Stimulated activated CD4-positive, alpha-beta T cell treated with anti-CD3 and anti-CD28 coated beads, Interleukin-4, amount 100 ng/mL, for 24 hours (primary cell): Measurements from ENCODE around the gene EXOG.
A peak's percentile ranks its signal among the peaks of the same experiment; 100 is the strongest.

Experiments
- DNase-seq: peaks from one replicate; pipeline ENCODE4 v3.0.0-alpha.2; 2020

EXOG gene

GRCh38 chr3:38511546-38511945 lies 15.4 kb downstream of the EXOG start:
- no peak for DNase-seq

- DNase-seq: no peak
Measured at GRCh38 chr3:38515367-38515766, 19.2 kb downstream of the EXOG start.

- no peak for DNase-seq
Measured at GRCh38 chr3:38516669-38517068, 20.5 kb downstream of the EXOG start.

GRCh38 chr3:38519000-38519399 lies 22.9 kb downstream of the EXOG start:
- no peak for DNase-seq

GRCh38 chr3:38519651-38520050 lies 23.5 kb downstream of the EXOG start:
- DNase-seq: no peak

- DNase-seq: peak; percentile 68
Measured at GRCh38 chr3:38521391-38521987, 25.3 kb downstream of the EXOG start.

- no peak for DNase-seq
Measured at GRCh38 chr3:38522002-38522401, 25.9 kb downstream of the EXOG start.

- no peak for DNase-seq
Measured at GRCh38 chr3:38524141-38524739, 28.1 kb downstream of the EXOG start.

- DNase-seq: no peak
Measured at GRCh38 chr3:38526792-38527191, 30.7 kb downstream of the EXOG start.

GRCh38 chr3:38528457-38528856 lies 32.3 kb downstream of the EXOG start:
- no peak for DNase-seq

- DNase-seq: no peak
Measured at GRCh38 chr3:38532529-38532928, 36.4 kb downstream of the EXOG start.

- no peak for DNase-seq
Measured at GRCh38 chr3:38533285-38533976, 37.3 kb downstream of the EXOG start.

GRCh38 chr3:38534180-38534579 lies 38.0 kb downstream of the EXOG start:
- DNase-seq: no peak

- no peak for DNase-seq
Measured at GRCh38 chr3:38534604-38535003, 38.5 kb downstream of the EXOG start.

- no peak for DNase-seq
Measured at GRCh38 chr3:38536671-38537070, 40.5 kb downstream of the EXOG start.

GRCh38 chr3:38538773-38539353 lies 42.7 kb downstream of the EXOG start:
- no peak for DNase-seq

GRCh38 chr3:38541806-38542205 lies 45.7 kb downstream of the EXOG start:
- no peak for DNase-seq

- DNase-seq: no peak
Measured at GRCh38 chr3:38542401-38543298, 46.5 kb downstream of the EXOG start.

GRCh38 chr3:38543586-38543985 lies 47.4 kb downstream of the EXOG start:
- no peak for DNase-seq

- no peak for DNase-seq
Measured at GRCh38 chr3:38544926-38545325, 48.8 kb downstream of the EXOG start.

GRCh38 chr3:38545550-38545949 lies 49.4 kb downstream of the EXOG start:
- DNase-seq: no peak

GRCh38 chr3:38545983-38546382 lies 49.8 kb downstream of the EXOG start:
- no peak for DNase-seq
